ENCODE data around the gene IFT27. TPM values are rescaled to one million over a fixed set of nuclear protein-coding genes. Genes with fewer than 3 reads are reported as not detected.

IFT27 gene
- total and polyA plus RNA-seq, 12 donors, result 19.6 to 63.6 (median 26.3) TPM

GRCh38 chr22:36796552-36797175, 20.7 kb upstream of the IFT27 start:
- ATAC-seq, result no peak
- intact Hi-C loops (cut with DNase I), result no loop called here
- peaks cover 0 to 50% (median 37%) of the 10 kb centered on the region in 7 donors for H3K27me3 ChIP-seq
- H3K27ac ChIP-seq, result no peak overlapping the region
- H3K36me3 ChIP-seq, result no peaks in the 10 kb centered on the region
- H3K4me3 ChIP-seq, result no peak overlapping the region
- TF ChIP-seq CTCF (IDR thresholded peaks at IDR 0.05), result no peak
- 63 to 64% methylated on average over 7 of the region's 7 CpGs for WGBS, 2 donors
- H3K9me3 ChIP-seq, result no peaks in the 10 kb centered on the region
- H3K4me1 ChIP-seq, result no peaks in the 10 kb centered on the region
- DNase-seq, result no peak

- WGBS, 2 donors, result 81 to 87% methylated on average over 7 of the region's 7 CpGs
- TF ChIP-seq CTCF (IDR thresholded peaks at IDR 0.05), result no peak
- no peaks in the 10 kb centered on the region for H3K36me3 ChIP-seq
- H3K9me3 ChIP-seq, result no peaks in the 10 kb centered on the region
- H3K4me1 ChIP-seq, result no peaks in the 10 kb centered on the region
- intact Hi-C loops (cut with DNase I), result no loop called here
- no peak overlapping the region for H3K27ac ChIP-seq
- ATAC-seq (no peak), DNase-seq (no peak)
- no peak overlapping the region for H3K4me3 ChIP-seq
- peaks cover 0 to 49% (median 38%) of the 10 kb centered on the region in 7 donors for H3K27me3 ChIP-seq
Measured at GRCh38 chr22:36795633-36796032, 19.7 kb upstream of the IFT27 start.

GRCh38 chr22:36790648-36791047, 14.7 kb upstream of the IFT27 start:
- Histone ChIP-seq H3K36me3 (no peaks in the 10 kb centered on the region), H3K27ac (no peak overlapping the region), H3K9me3 (no peaks in the 10 kb centered on the region), H3K27me3 (peaks cover 0 to 80% (median 63%) of the 10 kb centered on the region in 7 donors), H3K4me3 (no peak overlapping the region), H3K4me1 (no peaks in the 10 kb centered on the region)
- no peak for ATAC-seq
- WGBS, 2 donors, result 48 to 51% methylated on average over 7 of the region's 7 CpGs
- intact Hi-C loops (cut with DNase I), result no loop called here
- no peak for DNase-seq
- no peak for TF ChIP-seq CTCF (IDR thresholded peaks at IDR 0.05)

GRCh38 chr22:36787204-36787988, 11.5 kb upstream of the IFT27 start:
- 70 to 72% methylated on average over 17 of the region's 17 CpGs for WGBS, 2 donors
- no peak for TF ChIP-seq CTCF (IDR thresholded peaks at IDR 0.05)
- ATAC-seq, result no peak

More at GRCh38 chr22:36787204-36787988, 11.5 kb upstream of the IFT27 start:
- DNase-seq, result no peak
- H3K36me3 ChIP-seq, result no peaks in the 10 kb centered on the region
- H3K4me1 ChIP-seq, result peaks cover 0 to under 1% (median 0%) of the 10 kb centered on the region in 9 donors
- intact Hi-C loops (cut with DNase I), result loop anchor here in 3 of 10 donors (10.0 kb wide), 3 partner anchors 187 to 257 kb away; no protein-coding TSS in a partner anchor
- H3K9me3 ChIP-seq, result no peaks in the 10 kb centered on the region
- H3K4me3 ChIP-seq, result no peak overlapping the region
- no peak overlapping the region for H3K27ac ChIP-seq
- peaks cover 0 to 83% (median 61%) of the 10 kb centered on the region in 7 donors for H3K27me3 ChIP-seq

Data from heart right ventricle (tissue), 16 donors.